HG03571 (cell line): ENCODE results near the gene CDKAL1.

ENCODE experiments used
- ATAC-seq: cut with Tn5 transposase; IDR thresholded peaks from one replicate; pipeline ENCODE4 v1.9.1; 2021; ENCODE audit not compliant: unreplicated experiment

CDKAL1 gene

DNA sequence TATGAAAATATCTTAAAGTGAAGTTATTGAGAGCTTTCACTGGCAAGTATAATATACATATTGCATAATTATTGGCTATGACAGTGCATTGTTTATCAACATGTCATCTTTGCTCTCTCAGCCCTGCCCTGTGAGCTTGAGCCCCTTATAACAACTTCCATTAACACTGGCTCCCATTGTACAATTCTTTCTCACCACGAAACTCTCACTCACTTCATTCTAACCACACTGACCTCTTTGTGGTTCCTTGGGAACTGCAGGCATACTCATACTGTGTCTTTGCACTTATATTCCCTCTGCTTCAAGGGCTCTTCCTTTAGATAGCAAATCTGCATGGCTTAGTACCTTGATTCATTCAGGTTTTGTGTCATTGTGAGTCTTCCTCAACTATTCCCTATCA is 411.8 kb downstream of the CDKAL1 start:
- ATAC-seq: no peak

DNA sequence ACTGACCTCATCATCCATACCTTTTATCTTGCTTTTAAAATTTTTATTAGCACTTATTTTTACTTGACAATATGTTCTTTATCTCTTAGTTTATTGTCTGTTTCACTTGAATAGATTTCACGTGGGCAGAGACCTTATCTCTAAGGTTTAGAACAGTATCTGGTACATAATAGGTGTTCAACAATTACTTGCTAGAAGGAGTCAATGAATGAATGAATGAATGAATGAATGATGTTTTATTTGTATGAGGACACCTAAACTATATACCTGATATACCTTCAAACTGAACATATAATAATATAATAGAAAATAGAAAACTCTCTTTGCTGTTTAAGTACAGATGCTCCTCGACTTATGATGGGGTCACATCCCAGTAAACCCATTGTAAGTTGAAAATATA is 412.6 kb downstream of the CDKAL1 start:
- no peak for ATAC-seq

DNA sequence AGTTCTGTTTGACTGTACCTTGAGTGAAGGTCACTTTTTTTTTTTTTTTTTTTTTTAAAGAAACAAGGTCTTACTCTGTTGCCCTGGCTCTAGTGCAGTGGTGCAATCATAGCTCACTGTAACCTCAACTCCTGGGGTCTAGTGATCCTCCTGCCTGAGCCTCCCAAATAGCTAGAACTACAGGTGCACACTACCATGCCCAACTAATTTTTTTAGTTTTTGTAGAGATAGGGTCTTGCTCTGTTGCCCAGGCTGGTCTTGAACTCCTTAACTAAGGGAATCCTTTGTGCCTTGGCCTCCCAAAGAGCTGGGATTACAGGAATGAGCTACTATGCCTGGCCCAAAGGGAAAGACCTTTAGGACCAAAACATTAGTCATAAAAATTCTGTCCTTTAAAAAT is 413.7 kb downstream of the CDKAL1 start:
- ATAC-seq: no peak

DNA sequence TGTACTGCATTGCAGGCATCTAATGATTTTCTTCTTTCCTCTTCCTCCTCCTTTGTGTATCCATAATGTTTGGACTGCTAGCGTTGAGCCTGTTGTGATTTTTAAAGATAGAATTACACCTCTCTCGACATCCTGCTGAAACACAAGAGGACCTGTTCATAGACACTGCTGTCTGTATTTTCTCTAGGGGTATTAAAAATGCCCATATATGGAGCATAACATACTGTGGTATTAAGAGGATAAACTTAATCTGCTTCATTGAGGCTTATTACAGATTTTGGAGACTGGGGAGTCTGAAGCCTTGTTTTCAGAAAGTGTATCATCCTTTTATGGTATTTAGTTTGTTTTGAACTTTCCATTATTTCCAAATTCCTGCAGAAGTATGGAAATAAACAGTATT is 414.3 kb downstream of the CDKAL1 start:
- no peak for ATAC-seq

DNA sequence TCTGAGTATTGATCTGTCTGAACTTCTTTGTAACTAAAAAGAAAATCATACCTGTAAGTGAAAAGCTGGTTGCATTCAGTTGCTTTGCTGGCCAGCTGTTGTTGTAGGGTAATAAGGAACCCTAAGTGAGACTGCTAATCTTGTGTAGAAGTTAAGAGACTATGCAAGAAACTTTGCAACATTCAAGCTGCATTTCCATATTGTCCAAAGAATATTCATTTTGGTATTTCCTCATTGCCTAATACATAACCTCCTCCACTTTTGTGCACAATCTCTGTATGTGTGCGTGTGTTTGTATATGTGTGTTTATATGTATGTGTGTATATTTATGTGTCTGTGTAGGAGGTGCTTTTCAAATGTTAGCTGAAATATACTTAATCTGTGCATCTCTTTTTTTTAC is 414.9 kb downstream of the CDKAL1 start:
- no peak for ATAC-seq

DNA sequence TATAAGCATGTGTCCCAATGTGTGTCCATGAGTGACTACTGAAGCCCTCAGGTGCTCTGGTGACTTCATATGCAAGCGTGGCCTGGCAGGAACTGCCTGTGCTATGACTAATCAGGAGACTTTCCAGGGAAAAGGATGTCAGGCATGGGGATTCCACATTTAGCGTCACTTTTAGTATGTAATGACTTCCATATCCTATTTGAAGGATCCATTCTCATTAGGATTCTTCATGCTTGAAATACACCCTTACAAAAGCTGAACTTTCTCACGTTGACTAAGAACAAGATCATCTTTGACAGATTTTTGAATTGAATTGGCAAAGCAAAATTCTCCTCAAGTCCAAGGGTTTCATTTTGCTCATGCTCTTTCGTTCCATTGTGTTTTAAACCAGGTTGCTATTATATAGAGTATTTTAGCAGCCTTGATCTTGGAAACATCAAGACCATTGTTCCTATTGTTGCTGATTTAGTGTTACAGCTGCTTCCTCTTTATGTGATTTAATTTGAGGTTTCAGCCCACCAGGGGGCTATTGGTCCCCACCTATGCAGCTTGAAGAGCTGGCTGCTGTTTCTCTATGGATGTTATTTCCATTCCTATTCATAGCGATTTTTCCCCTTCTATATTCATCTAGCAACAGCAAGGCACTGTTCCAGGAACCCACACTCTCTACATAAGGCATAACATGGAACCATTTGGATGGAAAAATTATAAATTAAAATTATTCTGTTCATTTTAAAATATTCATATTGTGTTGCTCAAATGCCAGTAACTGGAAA is 418.6 kb downstream of the CDKAL1 start:
- ATAC-seq: no peak

DNA sequence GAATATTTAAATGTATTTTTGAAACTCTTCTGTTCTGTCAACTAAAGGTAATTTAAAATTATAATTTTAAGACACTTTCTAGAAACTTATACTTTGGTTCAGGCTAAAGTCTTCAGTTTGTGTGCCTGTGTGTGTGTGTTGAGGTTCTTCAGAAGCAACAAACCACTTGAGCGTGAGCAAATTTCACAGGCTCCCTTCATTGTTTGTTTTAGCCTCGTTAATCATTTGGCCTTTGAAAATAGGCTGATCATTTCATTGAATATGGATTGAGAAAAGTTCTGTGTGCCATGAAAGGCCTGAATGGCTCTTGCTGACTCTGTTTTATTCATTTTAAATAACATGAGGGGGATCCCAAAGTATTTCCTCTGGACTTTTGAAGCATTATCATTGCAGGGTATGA is 420.1 kb downstream of the CDKAL1 start:
- no peak for ATAC-seq

DNA sequence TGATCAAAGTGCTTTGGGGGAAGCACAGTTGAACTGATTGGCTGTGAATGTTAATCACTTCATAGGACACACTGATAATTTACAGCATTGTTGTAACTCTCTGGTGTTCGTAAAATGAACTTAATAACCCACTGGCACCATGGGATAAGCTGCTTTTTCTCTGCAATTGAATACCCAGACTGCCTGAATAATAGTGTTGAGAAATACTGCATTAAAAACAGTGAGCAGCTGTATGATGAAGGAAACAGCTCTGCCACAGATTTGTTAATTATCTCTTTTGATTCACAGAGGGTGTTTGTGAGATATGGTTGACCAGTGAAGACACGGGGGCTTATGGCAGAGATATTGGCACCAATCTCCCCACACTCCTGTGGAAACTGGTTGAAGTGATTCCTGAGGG is 420.9 kb downstream of the CDKAL1 start:
- ATAC-seq: no peak

DNA sequence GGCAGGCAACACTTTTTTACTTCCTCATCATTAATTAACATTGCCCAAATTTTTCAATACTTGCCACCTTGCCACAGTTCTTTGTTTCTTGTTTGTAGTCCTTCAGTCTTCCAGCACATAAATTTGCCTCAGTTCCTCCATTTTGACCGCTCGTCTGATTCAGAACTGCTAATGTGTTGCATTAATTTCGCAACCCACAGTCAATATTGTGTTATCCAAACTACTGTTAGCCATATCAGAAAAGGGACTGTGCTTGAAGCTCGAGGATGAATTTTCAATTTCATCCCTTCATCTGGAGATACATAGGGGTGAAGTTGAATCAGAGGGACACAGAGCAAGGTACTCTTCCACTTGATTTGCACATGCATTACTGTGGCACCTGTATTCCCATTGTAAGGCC is 421.5 kb downstream of the CDKAL1 start:
- ATAC-seq: no peak

DNA sequence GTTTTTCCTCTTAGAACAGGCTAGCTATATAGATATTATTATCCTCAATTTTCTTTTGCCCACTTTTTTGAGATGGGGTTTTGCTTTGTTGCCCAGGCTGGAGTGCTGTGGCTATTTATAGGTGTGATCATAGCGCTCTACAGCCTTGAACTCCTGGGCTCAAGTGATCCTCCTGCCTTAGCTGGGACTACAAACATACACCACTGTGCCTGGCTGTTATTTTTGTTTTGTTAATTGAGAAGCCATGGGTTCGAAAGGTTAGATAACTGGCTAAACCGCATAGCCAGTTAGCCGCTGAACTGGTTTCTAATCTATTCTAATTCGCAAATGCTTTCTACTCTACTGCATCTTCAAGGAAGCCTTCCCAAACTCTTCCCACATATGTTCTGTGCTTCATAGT is 425.8 kb downstream of the CDKAL1 start:
- ATAC-seq: no peak

DNA sequence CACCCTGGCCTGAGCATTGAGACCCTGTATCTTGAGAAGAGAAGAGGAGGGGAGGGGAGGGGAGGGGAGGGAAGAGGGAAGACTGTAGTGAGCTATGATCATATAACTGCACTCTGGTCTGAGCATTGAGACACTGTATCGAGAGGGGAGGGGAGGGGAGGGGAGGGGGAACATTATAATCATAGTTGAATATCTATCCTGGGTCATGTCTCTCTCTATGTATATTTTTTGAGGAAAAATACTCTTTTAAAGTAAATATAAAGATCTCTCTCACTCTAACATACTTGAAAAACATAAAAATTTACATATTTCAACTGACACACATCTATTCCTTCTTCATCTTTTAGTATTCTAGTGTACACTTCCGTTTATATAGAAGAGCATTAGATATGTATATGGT is 431.0 kb downstream of the CDKAL1 start:
- no peak for ATAC-seq

DNA sequence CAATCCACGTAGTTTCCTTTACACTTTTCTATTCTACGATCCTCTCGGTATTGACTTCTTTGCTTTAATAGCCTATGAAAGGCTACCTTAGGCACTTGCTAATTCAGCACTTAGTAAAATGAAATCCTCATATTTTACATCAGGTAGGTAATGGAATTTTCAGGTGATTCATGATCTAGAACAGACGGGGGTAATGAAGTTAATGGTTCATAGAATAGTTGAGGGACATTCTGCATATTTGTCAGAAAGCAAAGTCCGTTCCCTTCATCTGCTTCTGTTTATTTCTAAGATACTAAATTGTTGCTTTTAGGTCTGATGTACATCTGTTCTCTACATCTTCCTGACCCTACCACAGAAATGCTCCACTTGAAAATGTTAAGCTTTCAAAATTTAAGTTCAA is 431.7 kb downstream of the CDKAL1 start:
- no peak for ATAC-seq

DNA sequence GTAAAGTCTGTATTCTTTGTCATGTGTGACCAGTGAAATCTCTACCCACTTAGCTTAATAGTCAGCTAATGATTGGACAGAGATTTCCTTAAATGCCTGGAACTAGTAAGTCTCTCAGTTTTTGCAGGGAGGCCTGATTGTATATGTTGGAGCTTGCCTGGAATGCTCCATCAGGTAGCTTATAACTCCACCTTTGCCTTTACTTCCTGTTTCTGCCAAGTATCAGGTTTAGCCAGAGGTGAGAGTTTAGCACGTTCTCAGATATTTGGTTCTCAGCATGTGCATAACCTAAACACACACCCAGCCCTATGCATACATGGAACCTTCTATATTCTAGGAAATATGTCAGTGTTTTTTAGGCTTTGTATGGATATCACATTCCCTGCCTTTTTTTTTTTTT is 435.3 kb downstream of the CDKAL1 start:
- ATAC-seq: no peak

DNA sequence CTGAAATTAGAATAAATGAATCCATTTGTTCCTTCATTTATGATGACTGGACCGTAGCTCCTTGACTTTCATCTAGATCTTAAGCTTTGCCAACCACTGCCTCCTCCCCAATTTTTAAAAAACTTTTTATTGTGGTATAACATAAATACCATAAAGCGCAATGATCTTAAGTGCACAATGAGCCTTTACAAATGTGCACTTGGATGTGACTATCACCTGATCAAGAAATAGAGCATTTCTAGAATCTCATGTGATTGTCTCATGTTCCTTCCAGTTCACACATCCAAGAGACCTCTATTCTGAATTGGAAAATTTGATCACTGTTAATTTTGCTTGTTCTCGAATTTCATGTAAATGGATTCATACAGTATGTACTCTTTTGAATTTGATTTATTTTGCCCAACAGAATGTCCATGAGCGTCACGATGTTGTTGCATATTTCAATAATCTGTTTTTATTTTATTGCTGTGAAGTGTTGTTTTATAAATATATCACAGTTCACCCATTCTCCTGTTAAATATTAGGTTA is 442.2 kb downstream of the CDKAL1 start:
- no peak for ATAC-seq

DNA sequence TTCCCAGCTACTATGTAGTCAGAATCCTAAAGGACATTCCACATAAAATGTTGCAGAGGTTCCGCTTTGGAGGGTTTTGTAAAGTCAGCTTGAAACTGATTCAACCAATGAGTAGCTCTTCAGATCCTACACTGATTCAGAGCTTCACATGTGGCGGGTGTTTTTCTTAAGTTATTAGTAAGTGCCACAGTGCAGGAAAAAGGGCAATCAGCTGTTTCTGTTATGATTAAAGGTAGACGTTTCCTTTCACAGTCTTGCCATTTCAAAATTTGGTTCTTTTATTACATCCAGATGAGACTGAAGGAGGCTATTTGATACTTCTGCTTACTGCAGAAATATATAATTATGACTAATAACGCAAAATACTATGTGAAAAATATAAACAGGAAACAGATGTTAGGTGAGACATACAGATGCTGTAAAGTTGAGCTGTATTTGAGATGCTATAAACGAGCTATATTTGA is 443.9 kb downstream of the CDKAL1 start:
- peak; percentile 79 for ATAC-seq

DNA sequence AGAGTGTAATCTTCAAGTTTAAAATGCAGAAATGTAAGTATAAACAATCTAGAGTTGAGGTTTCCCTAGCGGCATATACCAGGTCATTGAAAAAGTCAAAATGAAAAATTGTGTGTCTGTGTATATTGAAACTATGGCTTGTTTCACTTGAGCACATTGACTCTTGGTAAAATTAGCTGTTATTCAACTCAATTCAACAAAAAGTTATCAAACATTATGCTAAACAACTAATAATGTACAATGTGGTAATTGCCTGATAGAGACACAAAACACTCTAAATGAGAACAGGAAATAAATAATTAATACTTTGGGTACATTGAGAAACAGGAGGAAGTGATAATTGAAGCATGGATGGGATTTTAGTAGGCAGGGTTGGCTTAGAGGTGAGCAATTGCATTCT is 444.8 kb downstream of the CDKAL1 start:
- no peak for ATAC-seq

DNA sequence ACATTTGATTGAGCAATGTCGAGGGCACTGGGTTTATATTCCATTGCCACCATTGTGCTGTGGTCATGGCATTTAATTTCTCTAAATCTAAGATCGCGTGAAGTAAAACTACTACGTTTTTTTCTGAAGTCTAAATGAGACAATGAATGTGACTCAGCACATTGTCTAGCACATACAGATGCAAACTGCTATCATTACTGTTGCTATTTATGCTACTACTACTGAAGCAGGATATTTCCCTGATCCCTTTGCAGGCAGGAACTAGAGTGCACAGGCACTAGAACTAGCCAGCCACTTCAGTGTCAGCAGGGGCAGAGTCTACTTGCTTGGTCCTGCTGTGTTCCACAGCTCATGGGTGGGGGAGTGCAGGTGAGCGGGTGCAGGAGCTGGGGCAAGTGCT is 449.7 kb downstream of the CDKAL1 start:
- no peak for ATAC-seq

DNA sequence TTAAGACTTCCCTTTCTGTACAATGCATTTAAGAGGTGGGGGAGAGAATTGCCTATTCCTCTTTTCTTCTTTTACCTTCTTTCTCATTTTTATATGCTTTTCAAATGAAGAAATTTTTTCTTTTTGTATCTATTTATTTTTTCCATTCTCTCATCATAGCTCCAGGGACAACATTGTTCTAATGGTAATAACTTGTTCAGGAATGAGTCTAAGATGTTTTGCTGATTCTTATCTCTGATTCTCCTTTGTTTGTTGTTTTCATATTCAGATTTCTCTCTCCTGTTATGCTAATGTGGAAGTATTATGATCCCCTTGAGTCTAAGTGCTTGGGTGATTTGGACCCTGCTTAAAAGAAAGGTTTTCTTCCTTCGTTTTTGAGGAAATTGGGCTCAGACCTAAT is 451.6 kb downstream of the CDKAL1 start:
- ATAC-seq: no peak

DNA sequence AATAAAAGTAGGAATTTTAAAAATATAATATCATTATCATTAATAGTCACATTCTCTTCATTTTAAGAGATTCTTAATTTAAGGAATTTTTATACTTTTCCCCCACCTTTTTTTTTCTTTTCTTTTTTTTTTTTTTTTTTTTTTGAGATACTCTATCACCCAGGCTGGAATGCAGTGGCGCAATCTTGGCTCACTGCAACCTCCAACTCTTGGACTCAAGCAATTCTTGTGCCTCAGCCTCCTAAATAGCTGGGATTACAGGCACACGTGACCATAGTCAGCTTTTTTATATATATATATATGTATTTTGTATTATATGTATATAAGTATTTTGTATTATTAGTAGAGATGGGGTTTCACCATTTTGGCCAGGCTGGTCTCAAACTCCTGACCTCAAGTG is 457.7 kb downstream of the CDKAL1 start:
- no peak for ATAC-seq

DNA sequence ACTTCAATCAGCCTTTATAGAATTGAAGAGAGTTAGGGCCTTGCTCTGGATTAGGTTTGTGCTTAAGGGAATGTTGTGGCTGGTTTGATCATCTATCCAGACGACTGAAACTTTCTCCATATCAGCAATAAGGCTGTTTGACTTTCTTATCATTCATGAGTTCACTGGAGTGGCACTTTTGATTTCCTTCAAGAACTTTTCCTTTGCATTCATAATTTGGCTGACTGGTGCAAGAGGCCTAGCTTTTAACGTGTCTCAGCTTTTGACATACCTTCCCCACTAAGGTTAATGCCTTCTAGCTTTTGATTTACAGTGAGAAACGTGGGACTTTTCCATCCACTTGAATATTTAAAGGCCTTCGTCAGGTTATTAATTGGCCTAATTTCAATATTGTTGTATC is 461.8 kb downstream of the CDKAL1 start:
- ATAC-seq: no peak

DNA sequence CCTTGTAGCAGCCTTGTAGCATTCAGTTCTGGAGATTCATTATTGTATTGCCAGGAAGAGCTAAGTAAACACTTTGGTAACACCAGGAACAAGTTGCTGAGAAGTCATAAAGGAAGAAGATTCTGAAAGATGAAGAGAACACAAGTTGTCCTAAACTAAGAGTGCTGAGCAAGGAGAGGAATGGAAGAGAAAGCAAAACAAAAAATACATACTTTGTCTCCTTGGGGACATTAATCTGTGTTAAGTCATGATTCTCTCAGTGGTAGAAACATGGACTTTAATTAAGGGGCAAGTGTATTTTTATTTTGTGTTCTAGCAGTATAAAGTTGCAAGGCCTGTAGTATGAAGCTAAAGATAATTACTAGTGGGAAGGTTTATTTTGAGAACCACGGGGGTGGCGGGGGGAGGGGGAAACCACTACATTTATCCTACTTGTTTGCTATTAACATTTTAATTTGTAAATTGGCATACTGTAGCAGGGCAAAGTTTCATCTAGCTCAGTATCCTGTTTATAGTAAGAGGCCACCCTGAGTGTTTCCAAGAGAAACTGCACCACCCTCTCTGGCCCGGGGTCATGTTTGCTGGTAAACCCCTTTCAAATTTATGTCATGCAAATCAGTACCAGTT is 463.0 kb downstream of the CDKAL1 start:
- ATAC-seq: no peak

DNA sequence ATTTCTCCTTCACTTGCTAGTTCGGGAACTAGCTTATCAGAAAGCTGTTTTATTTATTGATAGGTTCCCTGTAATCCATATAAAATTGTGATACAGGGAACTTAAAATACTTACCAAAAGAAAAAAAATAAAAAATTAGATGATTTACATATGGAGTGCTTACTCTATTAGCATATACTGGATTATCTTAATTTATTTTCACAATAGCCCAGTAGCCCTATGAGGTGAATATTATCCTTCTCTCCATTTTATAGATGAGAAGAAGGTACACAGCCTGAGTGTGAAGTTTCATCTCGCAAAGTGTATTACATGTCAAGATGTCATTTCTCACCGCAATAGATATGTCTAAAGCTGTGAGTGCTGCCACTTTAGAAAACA is 463.5 kb downstream of the CDKAL1 start:
- no peak for ATAC-seq
